ENCODE results near the gene HNRNPA2B1.
A peak's percentile ranks its signal among the peaks of the same experiment; 100 is the strongest.
"Not testable (repeated sequence)": the region's sequence is repeated elsewhere in the genome, so short reads cannot be mapped to it uniquely, and the experiment has no call there.

Gene HNRNPA2B1

GRCh38 chr7:26179826-26180497, 20.6 kb downstream of the HNRNPA2B1 start:
- no peak overlapping the region for H3K4me3 Mint-ChIP-seq
- no peak overlapping the region for H3K27ac Mint-ChIP-seq
- no peak for TF ChIP-seq CTCF (IDR thresholded peaks at IDR 0.05; ENCODE audit: unreplicated experiment in 3 of 3)
- peaks cover 15% of the 10 kb centered on the region for H3K36me3 Mint-ChIP-seq (ENCODE audit: low read depth)
- peaks cover 3% of the 10 kb centered on the region for H3K9me3 Mint-ChIP-seq
- H3K27me3 Mint-ChIP-seq (ENCODE audit: low read depth), result no peaks in the 10 kb centered on the region
- no peaks in the 10 kb centered on the region for H3K4me1 Mint-ChIP-seq

GRCh38 chr7:26179422-26179821, 21.1 kb downstream of the HNRNPA2B1 start:
- peaks cover under 1% of the 10 kb centered on the region for H3K27me3 Mint-ChIP-seq (ENCODE audit: low read depth)
- H3K4me3 Mint-ChIP-seq, result no peak overlapping the region
- TF ChIP-seq CTCF (IDR thresholded peaks at IDR 0.05; ENCODE audit: unreplicated experiment in 3 of 3), result no peak
- H3K27ac Mint-ChIP-seq, result no peak overlapping the region
- peaks cover 15% of the 10 kb centered on the region for H3K36me3 Mint-ChIP-seq (ENCODE audit: low read depth)
- H3K4me1 Mint-ChIP-seq, result no peaks in the 10 kb centered on the region
- peaks cover 3% of the 10 kb centered on the region for H3K9me3 Mint-ChIP-seq

GRCh38 chr7:26178272-26178960, 22.1 kb downstream of the HNRNPA2B1 start:
- H3K4me3 Mint-ChIP-seq, result no peak overlapping the region
- TF ChIP-seq CTCF (IDR thresholded peaks at IDR 0.05; ENCODE audit: unreplicated experiment in 3 of 3), result no peak
- H3K27ac Mint-ChIP-seq, result no peak overlapping the region
- H3K27me3 Mint-ChIP-seq (ENCODE audit: low read depth), result peaks cover 4% of the 10 kb centered on the region
- no peaks in the 10 kb centered on the region for H3K4me1 Mint-ChIP-seq
- peaks cover 24% of the 10 kb centered on the region for H3K36me3 Mint-ChIP-seq (ENCODE audit: low read depth)
- peaks cover 8% of the 10 kb centered on the region for H3K9me3 Mint-ChIP-seq

- not testable (repeated sequence) for H3K27me3 Mint-ChIP-seq (ENCODE audit: low read depth); H3K27ac Mint-ChIP-seq; H3K4me1 Mint-ChIP-seq; H3K4me3 Mint-ChIP-seq
- Mint-ChIP-seq H3K9me3 (peaks cover 10% of the 10 kb centered on the region), H3K36me3 (ENCODE audit: low read depth) (peaks cover 26% of the 10 kb centered on the region)
These were observed 23.3 kb downstream of the HNRNPA2B1 start for GRCh38 chr7:26177269-26177668.

GRCh38 chr7:26176696-26177095, 23.9 kb downstream of the HNRNPA2B1 start:
- H3K4me1 Mint-ChIP-seq; H3K4me3 Mint-ChIP-seq; H3K27me3 Mint-ChIP-seq (ENCODE audit: low read depth); H3K27ac Mint-ChIP-seq: not testable (repeated sequence)
- H3K36me3 Mint-ChIP-seq (ENCODE audit: low read depth), result peaks cover 28% of the 10 kb centered on the region
- peaks cover 12% of the 10 kb centered on the region for H3K9me3 Mint-ChIP-seq

GRCh38 chr7:26175903-26176302, 24.6 kb downstream of the HNRNPA2B1 start:
- not testable (repeated sequence) for H3K4me3 Mint-ChIP-seq; H3K4me1 Mint-ChIP-seq; H3K27me3 Mint-ChIP-seq (ENCODE audit: low read depth)
- Mint-ChIP-seq H3K36me3 (ENCODE audit: low read depth) (peaks cover 31% of the 10 kb centered on the region), H3K27ac (peak overlapping the region in 1 of 3 experiments; percentile 77), H3K9me3 (peaks cover 12% of the 10 kb centered on the region)

- Mint-ChIP-seq H3K4me3 (no peak overlapping the region), H3K4me1 (no peaks in the 10 kb centered on the region), H3K36me3 (ENCODE audit: low read depth) (peaks cover 23% of the 10 kb centered on the region), H3K9me3 (peaks cover 9% of the 10 kb centered on the region), H3K27ac (no peak overlapping the region), H3K27me3 (ENCODE audit: low read depth) (peaks cover 10% of the 10 kb centered on the region)
- no peak for TF ChIP-seq CTCF (IDR thresholded peaks at IDR 0.05; ENCODE audit: unreplicated experiment in 3 of 3)
These were observed 28.5 kb downstream of the HNRNPA2B1 start for GRCh38 chr7:26172048-26172447.

Measured in nephron (organoid).